A673 (cell line): ENCODE measurements around the gene CALN1.

ENCODE experiments used
- CTCF ChIP-seq: fragments of 300-800, 200-600 bp; sonication (generic); conservative IDR thresholded peaks from 2 replicates; pipeline ENCODE4 v1.5.1; 2017; ENCODE audit warnings: low read depth, mild to moderate bottlenecking, antibody characterized with exemption, low read length, moderate library complexity, mixed read lengths
- EZH2 ChIP-seq: fragments of 200-600 bp; sonication (generic); IDR thresholded peaks from 2 replicates; pipeline ENCODE4 v1.6.1; 2017; ENCODE audit warnings: borderline replicate concordance, low read depth, mild to moderate bottlenecking, mixed read lengths, antibody characterized with exemption, low read length; ENCODE audit not compliant: poor library complexity, severe bottlenecking

GRCh38 chr7:72078856-72079255 lies 333.3 kb downstream of the CALN1 start:
- TF ChIP-seq CTCF, result no peak
- no peak for TF ChIP-seq EZH2
